NCI-H146 (cell line): Measurements from ENCODE around the gene SEC11C.
A peak's percentile ranks its signal among the peaks of the same experiment; 100 is the strongest.
"Not testable (repeated sequence)": the region's sequence is repeated elsewhere in the genome, so short reads cannot be mapped to it uniquely, and the experiment has no call there.

ENCODE experiments used
- DNase-seq: peaks from one replicate; lab custom pipeline; 2025; lab: John Stamatoyannopoulos, UW

SEC11C gene

GRCh38 chr18:59139615-59140301, at the start of gene SEC11C:
TSS of gene SEC11C (plus strand) at chr18:59139884. CDS start at chr18:59139949, 65 bp downstream.
- DNase-seq: peak; percentile 100

- DNase-seq: no peak
Measured at GRCh38 chr18:59090966-59091603, 48.6 kb upstream of the SEC11C start.

- no peak for DNase-seq
Measured at GRCh38 chr18:59093668-59094067, 46.0 kb upstream of the SEC11C start.

- DNase-seq: no peak
Measured at GRCh38 chr18:59094569-59094968, 45.1 kb upstream of the SEC11C start.

GRCh38 chr18:59096098-59096789, 43.4 kb upstream of the SEC11C start:
- peak; percentile 100 for DNase-seq

- peak; percentile 24 for DNase-seq
Measured at GRCh38 chr18:59101830-59102414, 37.8 kb upstream of the SEC11C start.

- no peak for DNase-seq
Measured at GRCh38 chr18:59109375-59109774, 30.3 kb upstream of the SEC11C start.

- no peak for DNase-seq
Measured at GRCh38 chr18:59114160-59114559, 25.5 kb upstream of the SEC11C start.

GRCh38 chr18:59123588-59124369, 15.9 kb upstream of the SEC11C start:
- DNase-seq: no peak

GRCh38 chr18:59124370-59124704, 15.3 kb upstream of the SEC11C start:
- DNase-seq: no peak

GRCh38 chr18:59127047-59127446, 12.6 kb upstream of the SEC11C start:
- peak; percentile 14 for DNase-seq

GRCh38 chr18:59129951-59130703, 9.6 kb upstream of the SEC11C start:
- DNase-seq: no peak

- DNase-seq: no peak
Measured at GRCh38 chr18:59132810-59133465, 6.7 kb upstream of the SEC11C start.

- DNase-seq: peak; percentile 99
Measured at GRCh38 chr18:59139291-59139614, 431 bp upstream of the SEC11C start.

GRCh38 chr18:59140302-59140885, 710 bp downstream of the SEC11C start:
- peak; percentile 70 for DNase-seq

- DNase-seq: peak; percentile 86
Measured at GRCh38 chr18:59141294-59142068, 1.8 kb downstream of the SEC11C start.

- no peak for DNase-seq
Measured at GRCh38 chr18:59142274-59142673, 2.6 kb downstream of the SEC11C start.

- DNase-seq: not testable (repeated sequence)
Measured at GRCh38 chr18:59142800-59143416, 3.2 kb downstream of the SEC11C start.

GRCh38 chr18:59143441-59143840, 3.8 kb downstream of the SEC11C start:
- DNase-seq: no peak
